Activated CD4-positive, alpha-beta T cell treated with anti-CD3 and anti-CD28 coated beads, Interleukin-2, amount 50 U/mL, for 16 hours (primary cell): ENCODE results near the gene ASTN2.

ENCODE experiments used
- DNase-seq: peaks from one replicate; pipeline ENCODE4 v3.0.0-alpha.2; 2020

The ASTN2 gene

DNA sequence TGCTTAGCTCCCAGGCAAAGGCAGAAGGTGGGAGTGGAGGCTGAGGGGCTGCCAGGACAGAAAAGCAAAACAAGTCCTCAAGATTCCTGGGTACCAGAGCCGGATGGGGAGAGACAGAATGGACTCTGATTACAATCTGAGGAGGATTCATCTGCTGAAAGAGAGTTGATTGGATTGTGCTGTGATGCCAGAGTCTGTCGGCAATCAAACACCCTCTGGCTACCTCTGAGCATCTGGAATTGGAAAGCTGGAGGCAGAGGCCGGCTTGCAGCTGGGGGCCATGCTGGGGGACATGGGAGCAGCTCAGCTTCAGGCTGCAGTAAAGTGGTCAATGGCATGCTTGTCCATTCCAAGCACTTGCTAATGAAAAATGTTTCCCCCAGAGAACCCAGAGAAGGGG, 59.3 kb downstream of the ASTN2 start:
- no peak for DNase-seq

DNA sequence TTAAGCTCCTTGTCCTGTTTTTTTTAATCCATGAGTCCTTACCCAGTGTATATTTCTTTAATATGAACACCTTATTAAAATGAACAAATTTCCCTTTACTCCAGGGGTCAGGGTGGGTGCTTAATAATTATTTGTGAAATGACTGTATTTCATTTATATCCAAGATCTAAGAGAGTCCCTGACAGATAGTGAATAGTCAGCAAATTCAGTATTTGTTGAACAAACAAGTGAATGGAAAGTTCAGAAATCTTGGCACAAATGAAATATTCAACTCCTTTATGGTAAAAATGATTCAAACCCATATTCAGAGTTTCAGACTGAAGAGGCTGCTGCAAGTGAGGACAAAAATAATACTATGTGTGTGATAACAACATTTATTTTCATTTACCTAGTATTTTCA, 59.9 kb downstream of the ASTN2 start:
- no peak for DNase-seq

DNA sequence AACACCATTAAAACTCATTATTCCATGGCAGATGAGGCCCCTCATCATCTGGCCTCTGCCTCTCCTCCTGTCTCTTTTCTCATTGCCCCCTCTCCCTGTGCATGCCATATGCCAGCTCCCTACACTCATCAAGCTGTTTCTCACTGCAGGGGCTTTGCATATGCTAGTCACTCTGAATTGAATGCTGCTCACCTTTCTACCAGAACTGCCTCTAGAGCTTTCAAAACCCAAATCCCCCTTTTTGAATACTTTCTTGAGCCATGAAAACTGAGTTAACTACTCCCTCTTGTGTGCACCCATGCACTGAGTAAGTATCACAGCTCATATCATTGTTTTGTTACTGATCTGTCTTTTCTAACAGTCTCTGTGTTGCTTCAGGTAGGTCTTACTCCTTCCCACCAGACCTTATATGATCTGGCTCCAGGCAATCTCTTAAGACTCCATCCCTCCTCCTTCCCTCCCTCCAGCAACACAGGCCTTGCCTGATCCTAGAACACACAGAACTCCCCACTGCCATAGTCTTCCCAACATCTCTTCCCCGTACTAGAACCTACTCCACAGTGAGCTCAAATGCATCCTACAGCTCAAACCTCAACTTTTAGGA, 60.5 kb downstream of the ASTN2 start:
- no peak for DNase-seq

DNA sequence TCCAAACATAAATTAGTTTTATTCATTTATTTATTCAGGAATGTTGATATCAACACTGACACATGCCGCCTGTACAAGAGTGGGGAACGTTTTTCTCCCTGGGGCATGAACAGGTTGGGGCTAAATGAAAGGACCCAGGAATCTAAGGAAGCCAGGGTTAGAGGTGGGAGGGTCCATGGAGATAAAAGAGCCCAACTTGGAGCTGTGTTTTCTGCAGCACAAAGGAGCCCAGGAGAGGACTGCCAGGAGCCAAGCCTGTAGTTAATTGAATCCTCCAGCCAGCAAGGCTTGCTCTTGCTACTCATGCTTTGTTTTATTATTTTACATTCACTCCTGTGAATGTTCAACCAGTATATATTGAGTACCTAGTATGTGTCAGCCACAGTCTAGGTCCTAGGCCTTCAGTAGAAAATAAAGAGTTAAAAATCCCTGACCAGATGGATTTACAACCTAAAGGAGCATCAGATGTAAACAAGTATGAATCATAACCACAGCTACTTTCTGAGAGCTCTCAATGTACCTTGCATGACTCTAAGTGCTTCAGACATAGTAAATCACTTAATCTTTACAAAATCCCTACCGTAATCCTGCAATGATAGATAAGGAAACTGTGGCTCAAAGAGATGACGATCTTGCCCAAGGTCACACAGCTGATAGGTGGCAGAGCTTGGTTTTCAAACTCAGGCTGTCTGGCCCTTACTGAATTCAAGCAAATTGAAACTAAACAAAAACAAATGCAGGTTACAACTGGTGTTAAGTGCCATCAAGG, 69.8 kb downstream of the ASTN2 start:
- no peak for DNase-seq

DNA sequence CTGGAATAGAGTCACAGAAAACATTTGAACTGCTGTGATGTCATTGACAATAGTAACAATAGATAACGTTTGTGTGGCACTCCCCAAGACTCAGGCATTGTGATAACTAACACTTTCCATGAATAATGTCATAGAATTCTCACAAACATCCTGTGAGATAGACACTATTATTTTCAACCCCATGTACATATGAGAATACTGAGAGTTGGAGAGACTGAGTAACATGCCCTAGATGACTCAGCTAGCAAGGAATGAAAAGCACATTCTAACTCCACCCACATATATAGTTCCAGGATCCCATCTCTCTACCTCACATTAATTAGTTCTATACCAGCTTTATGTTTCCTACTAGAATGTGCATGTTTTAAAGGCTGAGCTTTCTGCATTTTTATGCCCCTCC, 71.4 kb downstream of the ASTN2 start:
- no peak for DNase-seq

DNA sequence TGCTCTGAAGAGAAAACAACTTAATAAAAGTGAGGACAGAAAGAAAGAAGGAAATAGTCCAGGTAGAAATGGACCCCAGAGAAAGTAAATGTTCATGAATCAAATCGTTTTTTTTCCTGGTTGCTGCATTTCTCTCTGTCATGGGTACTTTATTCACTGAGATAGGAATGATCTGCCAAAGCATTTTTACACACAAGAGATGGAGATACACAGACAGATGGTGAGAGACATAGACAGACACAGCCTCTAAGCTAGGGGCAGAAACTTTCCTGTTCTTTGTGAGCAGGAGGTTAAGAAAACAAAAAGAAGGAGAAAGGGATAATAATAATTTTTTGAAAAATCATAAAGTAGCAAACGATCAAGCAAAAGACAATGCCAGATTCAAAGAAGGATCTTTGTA, 73.7 kb downstream of the ASTN2 start:
- no peak for DNase-seq

DNA sequence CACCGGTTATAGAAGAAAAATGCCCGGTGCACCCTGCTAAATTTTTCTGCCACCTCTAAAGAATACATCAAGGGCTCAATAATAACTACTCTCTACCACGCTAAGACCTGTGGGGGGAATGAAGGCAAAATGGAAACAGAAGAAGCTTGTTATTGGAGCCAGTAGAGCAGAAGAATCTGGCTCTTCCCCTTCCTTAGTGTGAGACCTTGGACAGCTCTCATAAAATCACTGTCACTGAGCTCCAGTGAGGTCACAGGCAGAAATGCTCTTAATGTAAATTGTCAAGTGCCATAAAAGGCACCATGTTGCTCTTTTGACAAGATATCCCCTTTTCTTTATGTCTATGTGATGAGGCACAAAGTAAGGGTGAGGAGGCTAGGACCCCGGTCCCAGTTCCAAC, 74.4 kb downstream of the ASTN2 start:
- no peak for DNase-seq

DNA sequence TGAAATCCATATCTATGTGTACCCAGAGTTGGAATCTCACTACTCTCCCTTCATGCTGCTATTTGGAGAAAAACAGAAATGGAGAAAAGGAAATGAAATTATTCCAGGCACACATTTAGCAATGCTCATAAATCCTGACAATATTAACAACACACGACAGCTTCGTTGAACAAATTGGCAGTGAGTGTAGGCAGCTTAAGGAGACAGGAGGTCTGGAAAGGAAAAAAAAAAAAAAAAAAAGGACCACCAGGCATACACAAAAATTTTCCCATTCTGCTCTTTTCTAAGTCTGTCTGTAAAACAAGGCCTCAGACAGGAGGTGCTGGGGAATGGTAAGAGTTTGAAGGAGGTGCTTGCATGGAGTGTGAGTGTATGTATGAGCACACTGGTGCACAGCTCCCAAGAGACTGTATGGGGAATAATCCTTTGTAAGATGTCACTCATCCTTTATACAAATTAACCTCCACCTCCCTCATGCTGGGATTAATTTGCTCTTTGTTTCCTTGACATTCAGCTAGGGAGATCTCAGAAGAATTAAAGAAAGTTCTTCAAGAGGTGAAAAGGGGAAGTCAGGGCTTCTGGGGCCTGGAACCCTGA, 78.9 kb downstream of the ASTN2 start:
- DNase-seq: no peak

DNA sequence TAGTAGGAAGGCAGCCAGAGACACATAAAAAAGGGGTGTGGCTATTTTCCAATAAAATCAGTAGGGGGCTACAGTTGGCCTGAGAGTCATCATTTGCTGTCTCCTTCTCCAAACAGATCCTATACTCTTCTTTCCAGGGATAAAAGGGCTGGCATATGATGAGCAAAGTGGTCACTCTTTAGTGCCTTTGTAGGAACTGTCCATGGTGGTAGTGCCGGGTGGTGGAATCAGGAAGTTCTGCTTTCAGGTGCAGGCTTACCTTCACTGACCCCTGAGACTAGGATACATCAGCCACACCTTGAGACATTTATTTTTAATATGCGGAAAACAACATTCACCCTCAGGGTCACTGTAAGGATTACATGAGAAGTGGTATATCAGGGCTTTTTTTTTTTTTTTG, 80.8 kb downstream of the ASTN2 start:
- no peak for DNase-seq

DNA sequence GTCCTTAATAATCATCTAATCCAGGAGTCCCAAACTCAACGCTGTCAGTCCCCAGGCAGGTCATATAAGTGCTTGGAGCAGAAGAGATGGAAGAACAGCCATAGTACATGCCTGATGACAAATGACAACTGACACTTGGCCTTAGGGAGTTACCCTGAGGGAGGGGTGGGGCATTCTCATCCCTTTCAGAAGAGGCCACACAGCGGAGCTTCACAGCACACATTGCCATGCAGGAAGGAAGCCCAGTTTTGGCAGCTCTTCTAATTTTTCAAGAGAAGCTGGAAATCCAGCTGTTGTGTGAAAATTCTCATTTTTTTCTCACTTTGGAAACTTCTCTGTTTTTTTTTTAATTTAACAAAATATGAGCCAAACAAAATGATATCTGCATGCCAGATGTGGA, 89.0 kb downstream of the ASTN2 start:
- no peak for DNase-seq

DNA sequence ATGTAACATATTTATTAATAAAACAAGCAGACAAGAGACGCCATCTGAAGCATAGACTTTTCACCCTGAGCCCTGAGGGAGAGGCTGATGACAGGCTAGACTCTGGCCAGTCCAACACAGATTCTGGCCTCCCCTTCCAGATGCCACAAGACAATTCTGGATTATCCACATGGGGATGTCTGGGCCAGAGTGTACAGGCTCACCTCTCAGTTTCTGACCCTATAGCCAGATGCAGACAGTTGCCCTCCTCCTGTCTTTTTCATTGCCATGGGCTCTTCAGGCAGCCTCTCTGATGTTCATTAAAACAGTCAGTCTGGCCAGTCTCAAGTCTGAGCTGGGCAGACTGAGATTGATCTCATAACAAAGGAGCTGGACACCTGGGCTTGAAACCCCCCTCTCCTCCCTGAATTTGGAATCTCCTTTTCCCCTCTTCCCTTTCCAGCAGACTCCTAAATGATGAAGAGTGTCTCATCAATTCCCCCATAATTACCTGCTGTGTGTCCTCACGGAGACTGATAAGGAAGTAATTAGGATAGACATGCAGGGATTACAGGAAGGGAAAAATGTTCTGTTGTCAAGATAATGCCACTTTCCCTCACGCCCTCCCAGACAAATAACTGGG, 89.6 kb downstream of the ASTN2 start:
- DNase-seq: no peak

DNA sequence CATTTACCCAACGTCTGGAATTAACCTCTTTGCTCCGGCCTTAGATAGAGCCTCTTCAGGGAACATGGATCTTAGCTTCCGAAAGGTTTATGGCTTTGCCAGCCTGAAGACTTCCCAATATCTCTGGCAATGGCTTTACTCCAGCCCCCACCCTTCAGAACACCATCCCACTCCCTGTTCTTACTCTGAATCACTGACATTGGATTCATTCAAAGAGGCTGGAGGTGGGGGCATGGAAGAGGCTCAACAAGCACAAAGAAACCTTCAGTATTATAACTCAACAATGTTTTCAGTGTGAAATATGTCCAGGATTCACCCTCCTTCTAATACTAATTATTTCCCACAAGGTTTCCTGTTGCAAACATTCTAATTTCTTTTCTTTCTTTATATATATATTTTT, 91.5 kb downstream of the ASTN2 start:
- no peak for DNase-seq

DNA sequence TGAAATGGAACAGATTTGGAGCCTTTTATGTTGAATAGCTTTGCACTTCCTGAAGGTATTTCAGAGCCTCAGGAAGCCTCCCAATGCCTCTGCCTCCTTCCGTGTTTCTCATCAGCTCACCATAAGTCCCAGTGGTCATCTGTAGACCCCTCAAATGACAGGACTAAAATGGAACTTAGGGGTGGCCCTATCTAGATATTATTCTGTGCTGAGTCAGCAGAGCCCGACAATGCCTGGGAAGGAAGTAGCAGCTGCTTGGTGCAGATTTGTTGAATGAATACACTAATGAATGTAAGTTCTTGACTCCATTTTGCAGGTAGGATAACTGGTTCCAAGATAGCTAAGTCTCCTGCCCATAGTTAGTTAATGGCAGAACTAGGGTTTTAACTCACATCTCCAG, 97.7 kb downstream of the ASTN2 start:
- DNase-seq: no peak

DNA sequence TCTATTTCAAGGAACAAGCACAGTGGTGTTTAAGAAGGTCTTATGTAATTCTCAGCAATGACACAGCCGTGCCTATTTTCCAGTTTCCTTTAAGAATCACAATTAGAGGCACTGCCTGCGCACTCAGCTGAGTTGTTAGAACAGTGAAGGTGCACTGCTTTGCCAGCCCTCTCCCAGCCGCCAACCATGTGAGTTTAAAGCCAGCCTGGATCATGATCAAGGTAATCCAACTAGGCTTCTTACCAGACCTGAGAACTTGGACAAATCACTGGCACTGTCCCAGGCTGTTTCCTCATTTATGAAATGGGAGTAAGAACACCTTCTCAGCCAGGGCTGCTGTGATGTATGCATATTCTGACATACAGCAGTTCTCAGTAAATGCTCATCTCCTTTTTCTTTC, 99.6 kb downstream of the ASTN2 start:
- DNase-seq: no peak

DNA sequence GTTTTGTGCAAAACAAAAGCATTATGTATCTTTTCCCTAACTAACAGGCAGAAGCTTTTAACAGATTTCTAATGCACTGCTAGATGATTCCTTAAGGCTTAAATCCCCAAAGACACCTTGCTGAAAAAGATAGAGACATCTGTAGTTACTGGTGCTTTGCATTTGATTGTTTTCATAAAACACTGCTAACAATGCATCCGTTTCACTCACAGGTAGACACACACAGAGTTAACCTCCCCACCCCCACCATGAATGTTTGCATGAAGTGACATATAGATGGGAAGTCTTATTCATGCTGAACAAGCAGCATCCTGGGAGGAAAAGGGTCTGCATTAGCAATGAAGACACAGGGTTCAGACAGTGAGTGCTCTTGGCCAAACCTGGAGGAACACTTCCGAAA, 100.9 kb downstream of the ASTN2 start:
- no peak for DNase-seq

DNA sequence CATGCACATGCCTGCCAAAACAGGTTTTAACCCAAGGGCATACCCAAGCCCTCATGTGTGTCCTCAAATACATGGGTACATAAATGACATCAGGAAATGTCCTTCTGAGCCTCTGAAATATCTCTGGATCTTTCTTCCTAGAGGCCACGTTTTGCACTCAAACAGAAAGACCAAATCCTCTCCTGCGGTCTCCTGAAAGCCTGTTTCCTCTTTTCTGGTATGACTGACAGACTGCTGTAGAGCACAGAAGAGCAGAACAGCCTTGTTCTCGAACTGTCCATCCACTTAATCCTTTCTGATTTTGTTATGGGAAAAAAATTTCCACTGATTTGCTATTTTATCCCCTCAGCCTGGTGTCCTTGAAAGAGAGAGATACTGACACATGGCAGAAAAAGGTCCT, 107.2 kb downstream of the ASTN2 start:
- no peak for DNase-seq

DNA sequence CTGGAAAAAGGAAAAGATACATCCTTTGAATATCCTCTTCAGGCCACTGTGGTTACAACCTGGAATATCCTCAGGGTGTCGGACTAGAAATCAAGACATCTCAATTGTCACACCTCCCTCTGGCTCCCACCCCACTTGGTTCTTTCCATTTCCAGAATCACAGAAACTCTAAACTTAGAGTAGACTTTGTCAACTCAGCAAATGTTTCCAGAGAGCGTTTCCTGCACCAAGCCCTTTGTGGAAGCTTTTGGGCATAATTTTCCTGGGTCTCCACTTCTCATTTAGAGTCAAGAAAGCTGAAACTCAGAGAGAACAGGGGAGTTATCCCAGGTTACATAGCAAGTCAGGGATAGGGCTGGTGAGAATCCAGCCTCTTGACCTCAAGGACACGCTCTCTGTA, 108.8 kb downstream of the ASTN2 start:
- no peak for DNase-seq

DNA sequence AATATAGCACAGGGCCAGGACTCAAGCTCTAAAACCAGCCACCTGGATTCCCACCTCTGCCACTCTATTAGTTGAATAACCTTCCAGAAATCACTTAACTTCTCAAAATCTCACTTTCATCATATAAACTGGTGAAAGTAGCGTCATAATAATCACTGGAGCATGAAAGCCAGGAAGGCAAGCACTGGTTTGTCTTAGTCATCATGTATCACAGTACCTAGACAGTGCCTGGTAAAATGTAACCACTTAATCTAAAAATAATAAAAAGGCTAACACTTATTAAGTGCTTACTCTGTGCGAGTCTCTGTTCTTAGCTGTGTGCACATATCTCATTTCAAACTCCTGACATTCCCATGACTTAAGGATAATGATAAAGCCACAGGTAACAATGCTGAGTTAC, 109.4 kb downstream of the ASTN2 start:
- no peak for DNase-seq

DNA sequence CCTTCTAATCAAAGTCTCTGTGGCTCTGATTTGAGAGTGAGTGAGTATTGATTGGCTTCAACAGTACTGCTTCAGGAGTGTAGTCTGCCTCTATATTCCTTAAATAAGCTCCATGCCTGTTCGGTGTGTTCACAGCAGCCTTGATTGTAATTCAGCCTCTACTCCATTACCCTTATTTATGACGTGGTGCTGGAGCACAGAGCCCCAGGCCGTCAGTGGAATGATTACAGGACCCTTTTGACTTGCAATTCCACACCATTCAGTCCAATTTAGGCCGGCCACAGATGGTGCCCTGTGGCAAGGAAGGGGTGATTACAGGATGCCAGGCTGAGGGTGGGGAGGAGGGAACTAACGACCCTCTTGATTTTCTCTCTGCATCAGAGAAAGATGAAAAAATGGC, 110.3 kb downstream of the ASTN2 start:
- no peak for DNase-seq

DNA sequence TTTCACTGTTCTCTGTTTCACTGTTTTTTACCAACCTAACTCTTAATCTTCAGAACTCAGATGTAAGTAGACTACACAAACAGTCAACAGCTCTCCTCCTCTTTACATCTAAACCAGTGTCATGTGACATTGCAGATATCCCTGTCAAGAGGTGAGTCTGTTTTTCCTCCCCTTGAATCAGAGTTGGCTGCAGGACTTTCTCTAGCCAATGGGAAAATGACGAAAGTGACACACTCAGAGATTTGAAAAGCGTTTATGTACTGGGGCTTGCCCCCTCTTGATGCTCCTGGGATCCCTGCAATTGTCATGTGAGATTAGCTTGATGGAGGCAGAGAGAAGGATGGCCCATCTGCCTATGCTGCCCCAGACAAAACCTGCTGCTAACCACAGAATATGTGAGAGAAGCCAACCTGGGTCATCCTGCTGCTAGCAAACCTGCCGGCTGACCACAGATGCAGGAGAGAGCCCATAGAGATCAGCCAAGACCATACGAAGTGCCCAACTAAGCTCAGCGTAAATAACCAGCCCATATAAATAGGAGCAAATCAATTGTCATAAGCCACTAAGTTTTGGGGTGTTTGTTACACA, 111.1 kb downstream of the ASTN2 start:
- no peak for DNase-seq

DNA sequence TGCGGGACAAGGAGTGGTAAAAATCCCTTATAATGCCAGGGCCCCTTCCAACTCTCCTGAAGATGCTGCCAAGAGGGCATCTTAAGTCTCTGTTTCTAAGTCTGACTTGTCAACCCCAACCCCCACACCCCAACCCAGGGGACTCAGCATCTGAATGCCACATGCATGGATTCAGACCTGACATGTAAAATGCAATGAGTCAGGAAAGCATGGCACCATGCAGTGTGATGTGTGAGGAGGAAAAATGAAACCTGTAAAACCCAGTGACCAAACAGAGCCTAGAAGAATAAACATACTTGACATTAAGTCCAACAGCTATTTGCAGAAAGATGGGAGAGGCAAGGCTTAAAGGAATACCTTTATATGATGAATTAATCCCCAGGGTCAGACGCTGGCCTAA, 112.4 kb downstream of the ASTN2 start:
- no peak for DNase-seq

DNA sequence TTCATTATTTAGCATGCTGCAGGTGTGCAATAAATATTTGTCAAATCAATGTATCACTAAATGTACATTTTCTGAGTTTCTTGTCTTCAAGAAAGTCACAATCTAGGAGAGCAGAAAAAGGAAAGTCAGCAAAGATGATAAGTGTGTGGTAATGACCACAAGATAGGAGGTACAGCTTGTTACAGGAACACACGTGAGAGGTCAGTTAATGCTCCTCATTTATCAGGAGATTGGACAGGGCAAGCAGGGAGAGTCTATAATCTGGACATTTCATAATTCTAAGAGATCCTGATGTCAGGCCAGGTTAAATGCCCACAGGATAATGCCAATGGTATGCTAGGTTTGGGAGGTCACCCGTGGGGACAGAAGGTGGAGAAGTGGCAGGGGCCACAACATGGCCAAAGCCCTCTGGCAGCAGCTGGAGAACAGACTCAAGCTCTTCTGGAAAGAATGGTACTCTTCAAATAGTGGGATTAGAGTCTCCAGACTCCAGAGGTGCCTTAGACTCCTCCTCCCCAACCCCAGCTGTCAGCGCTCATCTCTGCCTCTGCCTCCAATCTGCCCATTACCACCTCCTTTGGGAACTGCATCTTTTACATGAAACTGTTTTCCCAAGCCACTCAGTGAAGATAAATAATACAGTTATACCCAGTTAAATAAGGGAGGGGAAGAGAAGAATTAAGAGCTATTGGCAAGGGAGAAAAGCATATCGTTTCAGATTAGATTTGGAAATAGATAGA, 114.3 kb downstream of the ASTN2 start:
- no peak for DNase-seq

DNA sequence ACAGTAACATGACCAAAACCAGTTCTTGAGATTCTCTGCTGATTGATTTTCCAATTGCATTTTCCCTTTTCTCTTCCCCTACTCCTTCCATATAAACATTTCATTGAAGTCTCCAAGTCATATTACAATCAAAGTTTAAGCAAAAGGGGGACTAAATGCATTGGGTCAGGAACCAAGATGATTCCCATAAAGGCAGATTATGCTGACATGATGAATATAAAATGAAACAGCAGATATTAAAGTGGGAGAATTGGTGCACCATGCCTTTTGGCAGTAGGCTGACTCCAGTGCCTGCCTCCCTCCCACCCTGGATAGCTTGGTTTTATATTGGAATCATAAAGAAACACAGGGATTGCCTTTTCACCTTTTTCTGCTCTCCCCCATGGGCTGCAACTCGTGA, 118.4 kb downstream of the ASTN2 start:
- DNase-seq: no peak
